ENCODE measurements around the gene SIPA1L3.

The SIPA1L3 gene

GRCh38 chr19:38012290-38012689 lies 105.3 kb downstream of the SIPA1L3 start:
- H3K4me3 ChIP-seq (ENCODE audit: low read depth, low read length), result no peak overlapping the region
- peak; percentile 18; the same call in 1 of the 2 replicates for TF ChIP-seq ZNF121 (tag by site-specific recombination; IDR thresholded peaks at IDR 0.05)
- no peak for TF ChIP-seq ZNF701 (tag by site-specific recombination; IDR thresholded peaks at IDR 0.05)
- H3K36me3 ChIP-seq (ENCODE audit: control insufficient read depth in 2 of 2, insufficient read depth in 1 of 2, low read length in 2 of 2), result peaks cover 0 to under 1% of the 10 kb centered on the region in 2 experiments; a peak in 1 of 3 replicates
- H3K9me3 ChIP-seq (ENCODE audit: control insufficient read depth, insufficient read depth, low read depth, low read length), result no peaks in the 10 kb centered on the region; the same call in 1 of the 2 replicates
- no peaks in the 10 kb centered on the region for H3K4me1 ChIP-seq (ENCODE audit: control insufficient read depth, insufficient read depth, low read length)
- no peak overlapping the region for H3K27ac ChIP-seq (ENCODE audit: extremely low read depth, low read depth, low read length)
- ChIA-PET CTCF (interaction anchor here (0.7 to 2.0 kb wide), 3 partner anchors 9 to 110 kb away, joined by 3 to 10 read pairs (median 3); no protein-coding TSS in a partner anchor), POLR2A (interaction anchor here (0.6 kb wide), 1 partner anchor 107 kb away, joined by 6 read pairs; no protein-coding TSS in a partner anchor)

- Histone ChIP-seq H3K9me3 (ENCODE audit: control insufficient read depth, insufficient read depth, low read depth, low read length) (no peaks in the 10 kb centered on the region; the same call in 1 of the 2 replicates), H3K36me3 (ENCODE audit: control insufficient read depth in 2 of 2, insufficient read depth in 1 of 2, low read length in 2 of 2) (peaks cover 0 to 3% of the 10 kb centered on the region in 2 experiments; a peak in 1 of 3 replicates), H3K27ac (ENCODE audit: extremely low read depth, low read depth, low read length) (no peak overlapping the region), H3K4me3 (ENCODE audit: low read depth, low read length) (no peak overlapping the region), H3K4me1 (ENCODE audit: control insufficient read depth, insufficient read depth, low read length) (no peaks in the 10 kb centered on the region)
- TF ChIP-seq MZF1 (tag by site-specific recombination; IDR thresholded peaks at IDR 0.05; ENCODE audit: borderline replicate concordance), result no peak
- no peak for TF ChIP-seq REPIN1 (tag by site-specific recombination; IDR thresholded peaks at IDR 0.05; ENCODE audit: low read depth)
- no peak for TF ChIP-seq ZNF302 (tag by site-specific recombination; IDR thresholded peaks at IDR 0.05; ENCODE audit: low read depth)
- TF ChIP-seq ZBTB7A (tag by site-specific recombination; IDR thresholded peaks at IDR 0.05; ENCODE audit: low read depth), result no peak
- TF ChIP-seq SALL2 (tag by site-specific recombination; IDR thresholded peaks at IDR 0.05; ENCODE audit: borderline replicate concordance), result no peak
- TF ChIP-seq ZNF202 (tag by site-specific recombination; IDR thresholded peaks at IDR 0.05; ENCODE audit: borderline replicate concordance), result no peak
- no peak for TF ChIP-seq ZFHX2 (tag by site-specific recombination; conservative IDR thresholded peaks at IDR 0.05)
- TF ChIP-seq ZNF140 (tag by site-specific recombination; IDR thresholded peaks at IDR 0.05), result no peak
- no peak for TF ChIP-seq KLF16 (tag by site-specific recombination; IDR thresholded peaks at IDR 0.05)
- TF ChIP-seq ZNF133 (tag by site-specific recombination; IDR thresholded peaks at IDR 0.05), result no peak
- TF ChIP-seq GLIS1 (tag by site-specific recombination; IDR thresholded peaks at IDR 0.05), result no peak
- TF ChIP-seq ZNF629 (tag by site-specific recombination; IDR thresholded peaks at IDR 0.05), result no peak
- ChIA-PET CTCF (interaction anchor here (0.6 to 2.0 kb wide), 3 partner anchors 9 to 135 kb away, joined by 3 to 10 read pairs (median 4); no protein-coding TSS in a partner anchor), POLR2A (interaction anchor here (0.6 kb wide), 1 partner anchor 107 kb away, joined by 6 read pairs; no protein-coding TSS in a partner anchor)
Measured at GRCh38 chr19:38012944-38013343, 105.9 kb downstream of the SIPA1L3 start.

- peaks cover 0 to 3% of the 10 kb centered on the region in 2 experiments; a peak in 1 of 3 replicates for H3K36me3 ChIP-seq (ENCODE audit: control insufficient read depth in 2 of 2, insufficient read depth in 1 of 2, low read length in 2 of 2)
- no peaks in the 10 kb centered on the region; the same call in 1 of the 2 replicates for H3K9me3 ChIP-seq (ENCODE audit: control insufficient read depth, insufficient read depth, low read depth, low read length)
- POLR2A ChIA-PET, result interaction anchor here (0.6 to 1.1 kb wide), 2 partner anchors 10 to 20 kb away, joined by 4 to 7 read pairs; no protein-coding TSS in a partner anchor
- H3K27ac ChIP-seq (ENCODE audit: extremely low read depth, low read depth, low read length), result no peak overlapping the region
- H3K4me1 ChIP-seq (ENCODE audit: control insufficient read depth, insufficient read depth, low read length), result no peaks in the 10 kb centered on the region
- TF ChIP-seq ZBTB8A (tag by site-specific recombination; IDR thresholded peaks at IDR 0.05) (no peak), ZNF521 (tag by site-specific recombination; IDR thresholded peaks at IDR 0.05) (no peak), SCRT2 (tag by site-specific recombination; IDR thresholded peaks at IDR 0.05) (peak; percentile 66), ATF2 (tag by site-specific recombination; IDR thresholded peaks at IDR 0.05; ENCODE audit: low read depth) (no peak), SCRT1 (tag by site-specific recombination; IDR thresholded peaks at IDR 0.05; ENCODE audit: borderline replicate concordance) (peak; percentile 57; the same call in 1 of the 2 replicates), TCF7L2 (IDR thresholded peaks at IDR 0.05; ENCODE audit: borderline replicate concordance, low read depth, low read length) (no peak)
- CTCF ChIA-PET, result interaction anchor here (2.0 kb wide), 1 partner anchor 112 kb away, joined by 10 read pairs; no protein-coding TSS in a partner anchor
- H3K4me3 ChIP-seq (ENCODE audit: low read depth, low read length), result no peak overlapping the region
Measured at GRCh38 chr19:38013913-38014580, 107.0 kb downstream of the SIPA1L3 start.
